ENCODE data around the gene CBFA2T2. TPM values are rescaled to one million over a fixed set of nuclear protein-coding genes. Genes with fewer than 3 reads are reported as not detected.

The CBFA2T2 gene
- total RNA-seq, 1 donor from 2014 or later, result 10.7 TPM

DNA sequence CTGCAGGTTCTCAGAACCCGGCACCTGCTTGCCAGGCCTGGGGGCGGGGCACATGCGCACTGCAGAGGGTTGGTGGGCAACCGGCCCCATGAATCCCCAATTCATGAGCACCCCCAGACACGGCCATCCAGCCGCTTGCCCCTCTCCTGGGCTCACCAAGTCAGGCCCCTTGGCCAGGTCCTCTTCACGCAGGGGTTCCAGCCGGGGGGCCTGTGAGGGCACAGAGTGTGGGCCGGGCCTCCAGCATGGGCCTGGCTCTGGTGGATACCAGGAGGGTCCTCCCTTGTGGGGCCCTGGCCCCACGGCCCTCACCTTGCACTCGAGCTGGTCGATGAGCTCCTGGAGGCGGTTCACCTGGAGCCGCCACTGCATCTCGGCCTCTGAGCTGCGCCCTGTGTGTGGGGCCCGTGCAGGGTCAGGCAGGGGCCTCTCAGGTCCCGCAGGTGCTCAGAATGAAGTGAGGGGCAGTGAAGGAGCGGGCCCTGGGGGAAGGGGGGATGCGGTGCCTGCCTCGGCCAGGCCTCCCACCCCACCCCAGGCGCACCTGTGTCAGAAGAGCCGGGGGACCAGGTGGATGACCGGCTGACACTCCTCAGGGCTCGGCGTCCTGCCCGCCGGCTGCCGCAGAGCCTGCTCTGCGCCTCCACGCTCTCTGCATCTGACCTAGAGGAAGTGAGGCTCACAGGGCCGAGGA, 169.6 kb downstream of the CBFA2T2 start:
- Histone ChIP-seq H3K36me3 (peaks cover 41% of the 10 kb centered on the region), H3K27ac (replicated peaks) (no peak overlapping the region), H3K4me1 (peaks cover 23% of the 10 kb centered on the region), H3K9me3 (replicated peaks) (no peaks in the 10 kb centered on the region), H3K27me3 (ENCODE audit: low read depth) (no peaks in the 10 kb centered on the region), H3K4me3 (no peak overlapping the region)
- DNase-seq, result peak; percentile 11
- TF ChIP-seq, protein P1, sequence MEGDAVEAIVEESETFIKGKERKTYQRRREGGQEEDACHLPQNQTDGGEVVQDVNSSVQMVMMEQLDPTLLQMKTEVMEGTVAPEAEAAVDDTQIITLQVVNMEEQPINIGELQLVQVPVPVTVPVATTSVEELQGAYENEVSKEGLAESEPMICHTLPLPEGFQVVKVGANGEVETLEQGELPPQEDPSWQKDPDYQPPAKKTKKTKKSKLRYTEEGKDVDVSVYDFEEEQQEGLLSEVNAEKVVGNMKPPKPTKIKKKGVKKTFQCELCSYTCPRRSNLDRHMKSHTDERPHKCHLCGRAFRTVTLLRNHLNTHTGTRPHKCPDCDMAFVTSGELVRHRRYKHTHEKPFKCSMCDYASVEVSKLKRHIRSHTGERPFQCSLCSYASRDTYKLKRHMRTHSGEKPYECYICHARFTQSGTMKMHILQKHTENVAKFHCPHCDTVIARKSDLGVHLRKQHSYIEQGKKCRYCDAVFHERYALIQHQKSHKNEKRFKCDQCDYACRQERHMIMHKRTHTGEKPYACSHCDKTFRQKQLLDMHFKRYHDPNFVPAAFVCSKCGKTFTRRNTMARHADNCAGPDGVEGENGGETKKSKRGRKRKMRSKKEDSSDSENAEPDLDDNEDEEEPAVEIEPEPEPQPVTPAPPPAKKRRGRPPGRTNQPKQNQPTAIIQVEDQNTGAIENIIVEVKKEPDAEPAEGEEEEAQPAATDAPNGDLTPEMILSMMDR (IDR thresholded peaks at IDR 0.05; ENCODE audit: borderline replicate concordance), result no peak
- intact Hi-C loops (cut with micrococcal nuclease), result no loop called here

DNA sequence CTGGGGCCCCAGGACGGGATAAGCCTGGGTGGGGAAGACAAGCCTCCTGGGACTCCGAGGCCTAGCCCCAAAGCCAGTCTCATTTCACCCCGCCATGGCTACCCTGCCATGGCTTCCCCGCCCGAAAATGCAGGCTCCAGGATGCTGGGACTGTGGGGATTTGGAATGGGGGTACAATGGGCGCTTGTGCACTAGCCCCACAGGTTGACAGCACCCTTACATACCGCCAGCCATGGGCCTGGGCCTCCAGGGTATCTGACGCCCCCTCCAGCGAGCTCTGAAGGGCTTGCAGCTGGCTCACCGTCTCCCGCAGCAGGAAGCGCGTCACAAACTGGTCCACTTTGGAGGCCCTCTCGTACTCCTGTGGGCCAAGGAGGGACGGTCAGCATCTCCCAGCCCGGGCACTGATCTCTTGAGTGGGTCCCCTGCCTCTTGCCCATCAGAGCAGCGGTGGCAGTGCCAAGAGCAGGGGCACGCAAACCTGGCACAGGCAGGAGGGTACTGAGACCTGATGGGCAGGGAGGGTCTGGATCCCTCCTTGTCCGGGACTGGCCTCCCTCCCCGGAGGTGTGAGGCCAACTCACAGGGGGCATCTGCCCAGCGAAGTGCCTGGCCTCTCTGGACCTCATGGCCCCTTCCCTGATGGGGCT, 170.3 kb downstream of the CBFA2T2 start:
- TF ChIP-seq, protein P1 (IDR thresholded peaks at IDR 0.05; ENCODE audit: borderline replicate concordance), result no peak
- Histone ChIP-seq H3K36me3 (peaks cover 41% of the 10 kb centered on the region), H3K27ac (replicated peaks) (no peak overlapping the region), H3K9me3 (replicated peaks) (no peaks in the 10 kb centered on the region), H3K4me1 (peaks cover 27% of the 10 kb centered on the region), H3K27me3 (ENCODE audit: low read depth) (no peaks in the 10 kb centered on the region), H3K4me3 (no peak overlapping the region)
- DNase-seq, result no peak
- intact Hi-C loops (cut with micrococcal nuclease), result no loop called here

GRCh38 chr20:33660685-33661058, 170.8 kb downstream of the CBFA2T2 start:
- Histone ChIP-seq H3K4me1 (peaks cover 27% of the 10 kb centered on the region), H3K36me3 (peaks cover 41% of the 10 kb centered on the region), H3K27me3 (ENCODE audit: low read depth) (no peaks in the 10 kb centered on the region), H3K4me3 (no peak overlapping the region), H3K27ac (replicated peaks) (no peak overlapping the region), H3K9me3 (replicated peaks) (no peaks in the 10 kb centered on the region)
- intact Hi-C loops (cut with micrococcal nuclease), result no loop called here
- DNase-seq, result no peak
- TF ChIP-seq, protein P1 (IDR thresholded peaks at IDR 0.05; ENCODE audit: borderline replicate concordance), result no peak

- TF ChIP-seq, protein P1 (IDR thresholded peaks at IDR 0.05; ENCODE audit: borderline replicate concordance), result no peak
- intact Hi-C loops (cut with micrococcal nuclease), result no loop called here
- peak; percentile 13 for DNase-seq
- peak within 1 kb of the TSS; percentile 84 for H3K4me3 ChIP-seq
- H3K27ac ChIP-seq (replicated peaks), result peak within 1 kb of the TSS; percentile 85
- peaks cover 35% of the 10 kb centered on the region for H3K36me3 ChIP-seq
- no peaks in the 10 kb centered on the region for H3K27me3 ChIP-seq (ENCODE audit: low read depth)
- no peaks in the 10 kb centered on the region for H3K9me3 ChIP-seq (replicated peaks)
- peaks cover 40% of the 10 kb centered on the region for H3K4me1 ChIP-seq
Measured at GRCh38 chr20:33662172-33662571, 172.3 kb downstream of the CBFA2T2 start, which contains the start of gene C20orf144. Gene C20orf144, plus strand, starts transcription at chr20:33662327. Its CDS starts 19 bp downstream, at chr20:33662346.

DNA sequence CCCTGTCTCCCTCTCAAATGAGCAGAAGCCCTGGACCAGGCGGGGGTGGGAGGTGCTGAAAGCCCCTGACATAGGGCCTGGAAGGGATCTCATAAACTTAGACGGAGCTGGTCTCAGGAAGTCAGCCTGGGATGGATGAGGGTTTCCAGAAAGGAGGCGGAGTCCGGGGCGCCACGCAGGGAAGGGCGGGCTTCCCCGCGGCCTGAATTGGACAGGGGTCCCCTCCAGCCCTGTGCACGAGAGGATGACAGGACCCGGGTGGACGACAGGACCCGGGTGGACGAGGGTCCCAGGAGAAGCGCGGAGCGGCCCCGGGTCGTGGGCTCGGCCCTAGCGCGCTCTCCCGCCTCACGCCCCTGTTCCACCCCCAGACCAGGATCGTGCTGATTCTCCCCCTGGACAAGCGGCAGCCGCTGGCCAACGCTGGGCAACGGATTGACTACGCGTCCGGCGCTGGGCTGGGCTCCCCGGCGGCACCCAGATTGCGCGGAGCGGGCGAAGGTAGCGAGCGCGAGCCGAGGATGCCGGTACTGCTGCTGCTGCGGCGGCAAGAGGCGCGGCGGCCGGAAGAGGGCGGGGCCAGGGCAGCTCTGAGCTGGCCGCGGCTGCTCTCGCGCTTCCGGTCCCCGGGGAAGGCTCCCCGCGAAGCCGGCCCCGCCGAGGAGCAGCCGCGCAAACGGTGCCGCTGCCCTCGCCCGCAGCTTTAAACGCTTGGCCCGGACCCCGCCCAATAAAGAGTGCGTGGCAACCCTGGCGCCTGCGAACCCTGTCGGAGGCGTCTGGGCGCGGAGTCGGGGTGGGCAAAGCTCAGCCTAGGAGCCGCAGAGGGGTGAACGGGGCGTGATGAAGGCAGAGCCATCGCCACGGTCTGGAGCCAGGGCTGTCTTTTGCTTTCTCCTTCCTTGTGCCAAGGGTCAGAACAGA, 173.5 kb downstream of the CBFA2T2 start:
- Histone ChIP-seq H3K4me1 (peaks cover 53% of the 10 kb centered on the region), H3K4me3 (peak overlapping the region; percentile 84)
- DNase-seq, result peak; percentile 86

More for the DNA sequence above, 173.5 kb downstream of the CBFA2T2 start:
- H3K27ac ChIP-seq (replicated peaks), result peak overlapping the region; percentile 85
- H3K27me3 ChIP-seq (ENCODE audit: low read depth), result no peaks in the 10 kb centered on the region
- H3K36me3 ChIP-seq, result peaks cover 22% of the 10 kb centered on the region
- TF ChIP-seq, protein P1 (IDR thresholded peaks at IDR 0.05; ENCODE audit: borderline replicate concordance), result peak; percentile 15
- intact Hi-C loops (cut with micrococcal nuclease), result no loop called here
- no peaks in the 10 kb centered on the region for H3K9me3 ChIP-seq (replicated peaks)
